Measurements from ENCODE around the gene DDX10.

Gene DDX10

GRCh38 chr11:108854346-108854745 lies 189.5 kb downstream of the DDX10 start:
- Histone ChIP-seq H3K4me1 (ENCODE audit: control insufficient read depth in 5 of 5, insufficient read depth in 5 of 5, low read length in 5 of 5) (peaks cover 5 to 12% (median 9%) of the 10 kb centered on the region in 5 donors), H3K4me3 (ENCODE audit: low read depth in 1 of 5, low read length in 5 of 5) (peak overlapping the region in 2 of 5 donors; percentile 36 to 40), H3K27me3 (ENCODE audit: control insufficient read depth in 5 of 5, insufficient read depth in 4 of 5, low read length in 5 of 5) (no peaks in the 10 kb centered on the region), H3K27ac (ENCODE audit: low read depth, low read length) (peak overlapping the region; percentile 59), H3K9ac (ENCODE audit: low read length in 5 of 5) (peak overlapping the region in 1 of 5 donors; percentile 33), H3K36me3 (ENCODE audit: control insufficient read depth in 5 of 5, insufficient read depth in 5 of 5, low read length in 5 of 5) (peaks cover 0 to 3% (median 0%) of the 10 kb centered on the region in 5 donors), H3K9me3 (ENCODE audit: control insufficient read depth in 5 of 5, low read length in 5 of 5) (no peaks in the 10 kb centered on the region)

GRCh38 chr11:108857382-108857781 lies 192.5 kb downstream of the DDX10 start:
- H3K36me3 ChIP-seq (ENCODE audit: control insufficient read depth in 5 of 5, insufficient read depth in 5 of 5, low read length in 5 of 5), result peaks cover 0 to 3% (median 0%) of the 10 kb centered on the region in 5 donors
- H3K9me3 ChIP-seq (ENCODE audit: control insufficient read depth in 5 of 5, low read length in 5 of 5), result no peaks in the 10 kb centered on the region
- peak overlapping the region; percentile 39 for H3K27ac ChIP-seq (ENCODE audit: low read depth, low read length)
- no peaks in the 10 kb centered on the region for H3K27me3 ChIP-seq (ENCODE audit: control insufficient read depth in 5 of 5, insufficient read depth in 4 of 5, low read length in 5 of 5)
- H3K4me1 ChIP-seq (ENCODE audit: control insufficient read depth in 5 of 5, insufficient read depth in 5 of 5, low read length in 5 of 5), result peaks cover 5 to 12% (median 9%) of the 10 kb centered on the region in 5 donors
- H3K4me3 ChIP-seq (ENCODE audit: low read depth in 1 of 5, low read length in 5 of 5), result no peak overlapping the region
- no peak overlapping the region for H3K9ac ChIP-seq (ENCODE audit: low read length in 5 of 5)

- H3K9me3 ChIP-seq (ENCODE audit: control insufficient read depth in 5 of 5, low read length in 5 of 5), result no peaks in the 10 kb centered on the region
Observed at GRCh38 chr11:108858622-108859021, 193.8 kb downstream of the DDX10 start.

GRCh38 chr11:108859510-108859909 lies 194.6 kb downstream of the DDX10 start:
- no peaks in the 10 kb centered on the region for H3K9me3 ChIP-seq (ENCODE audit: control insufficient read depth in 5 of 5, low read length in 5 of 5)
- no peak overlapping the region for H3K27ac ChIP-seq (ENCODE audit: low read depth, low read length)
- H3K4me1 ChIP-seq (ENCODE audit: control insufficient read depth in 5 of 5, insufficient read depth in 5 of 5, low read length in 5 of 5), result no peaks in the 10 kb centered on the region
- H3K4me3 ChIP-seq (ENCODE audit: low read depth in 1 of 5, low read length in 5 of 5), result no peak overlapping the region
- H3K36me3 ChIP-seq (ENCODE audit: control insufficient read depth in 5 of 5, insufficient read depth in 5 of 5, low read length in 5 of 5), result no peaks in the 10 kb centered on the region
- H3K27me3 ChIP-seq (ENCODE audit: control insufficient read depth in 5 of 5, insufficient read depth in 4 of 5, low read length in 5 of 5), result no peaks in the 10 kb centered on the region
- H3K9ac ChIP-seq (ENCODE audit: low read length in 5 of 5), result no peak overlapping the region

More at GRCh38 chr11:108858622-108859021, 193.8 kb downstream of the DDX10 start:
- Histone ChIP-seq H3K27me3 (ENCODE audit: control insufficient read depth in 5 of 5, insufficient read depth in 4 of 5, low read length in 5 of 5) (no peaks in the 10 kb centered on the region), H3K4me1 (ENCODE audit: control insufficient read depth in 5 of 5, insufficient read depth in 5 of 5, low read length in 5 of 5) (peaks cover 3 to 9% (median 6%) of the 10 kb centered on the region in 5 donors), H3K9ac (ENCODE audit: low read length in 5 of 5) (no peak overlapping the region), H3K27ac (ENCODE audit: low read depth, low read length) (no peak overlapping the region), H3K36me3 (ENCODE audit: control insufficient read depth in 5 of 5, insufficient read depth in 5 of 5, low read length in 5 of 5) (no peaks in the 10 kb centered on the region), H3K4me3 (ENCODE audit: low read depth in 1 of 5, low read length in 5 of 5) (no peak overlapping the region)

- H3K4me1 ChIP-seq (ENCODE audit: control insufficient read depth in 5 of 5, insufficient read depth in 5 of 5, low read length in 5 of 5), result no peaks in the 10 kb centered on the region
- no peaks in the 10 kb centered on the region for H3K9me3 ChIP-seq (ENCODE audit: control insufficient read depth in 5 of 5, low read length in 5 of 5)
- no peaks in the 10 kb centered on the region for H3K36me3 ChIP-seq (ENCODE audit: control insufficient read depth in 5 of 5, insufficient read depth in 5 of 5, low read length in 5 of 5)
- H3K27me3 ChIP-seq (ENCODE audit: control insufficient read depth in 5 of 5, insufficient read depth in 4 of 5, low read length in 5 of 5), result no peaks in the 10 kb centered on the region
- H3K4me3 ChIP-seq (ENCODE audit: low read depth in 1 of 5, low read length in 5 of 5), result no peak overlapping the region
- H3K27ac ChIP-seq (ENCODE audit: low read depth, low read length), result no peak overlapping the region
- no peak overlapping the region for H3K9ac ChIP-seq (ENCODE audit: low read length in 5 of 5)
Observed at GRCh38 chr11:108863528-108863927, 198.7 kb downstream of the DDX10 start.

- H3K9ac ChIP-seq (ENCODE audit: low read length in 5 of 5), result no peak overlapping the region
- no peaks in the 10 kb centered on the region for H3K9me3 ChIP-seq (ENCODE audit: control insufficient read depth in 5 of 5, low read length in 5 of 5)
- no peaks in the 10 kb centered on the region for H3K36me3 ChIP-seq (ENCODE audit: control insufficient read depth in 5 of 5, insufficient read depth in 5 of 5, low read length in 5 of 5)
- no peak overlapping the region for H3K27ac ChIP-seq (ENCODE audit: low read depth, low read length)
- no peaks in the 10 kb centered on the region for H3K27me3 ChIP-seq (ENCODE audit: control insufficient read depth in 5 of 5, insufficient read depth in 4 of 5, low read length in 5 of 5)
- peaks cover 0 to 7% (median 0%) of the 10 kb centered on the region in 5 donors for H3K4me1 ChIP-seq (ENCODE audit: control insufficient read depth in 5 of 5, insufficient read depth in 5 of 5, low read length in 5 of 5)
- H3K4me3 ChIP-seq (ENCODE audit: low read depth in 1 of 5, low read length in 5 of 5), result no peak overlapping the region
Observed at GRCh38 chr11:108865406-108865805, 200.5 kb downstream of the DDX10 start.

GRCh38 chr11:108866781-108867180 lies 201.9 kb downstream of the DDX10 start:
- Histone ChIP-seq H3K36me3 (ENCODE audit: control insufficient read depth in 5 of 5, insufficient read depth in 5 of 5, low read length in 5 of 5) (no peaks in the 10 kb centered on the region), H3K9me3 (ENCODE audit: control insufficient read depth in 5 of 5, low read length in 5 of 5) (no peaks in the 10 kb centered on the region), H3K27ac (ENCODE audit: low read depth, low read length) (no peak overlapping the region), H3K27me3 (ENCODE audit: control insufficient read depth in 5 of 5, insufficient read depth in 4 of 5, low read length in 5 of 5) (no peaks in the 10 kb centered on the region), H3K4me1 (ENCODE audit: control insufficient read depth in 5 of 5, insufficient read depth in 5 of 5, low read length in 5 of 5) (peaks cover 0 to 11% (median 0%) of the 10 kb centered on the region in 5 donors), H3K4me3 (ENCODE audit: low read depth in 1 of 5, low read length in 5 of 5) (no peak overlapping the region), H3K9ac (ENCODE audit: low read length in 5 of 5) (no peak overlapping the region)

GRCh38 chr11:108870373-108871020 lies 205.6 kb downstream of the DDX10 start:
- no peaks in the 10 kb centered on the region for H3K27me3 ChIP-seq (ENCODE audit: control insufficient read depth in 5 of 5, insufficient read depth in 4 of 5, low read length in 5 of 5)
- H3K27ac ChIP-seq (ENCODE audit: low read depth, low read length), result no peak overlapping the region
- no peak overlapping the region for H3K9ac ChIP-seq (ENCODE audit: low read length in 5 of 5)
- no peak overlapping the region for H3K4me3 ChIP-seq (ENCODE audit: low read depth in 1 of 5, low read length in 5 of 5)
- no peaks in the 10 kb centered on the region for H3K36me3 ChIP-seq (ENCODE audit: control insufficient read depth in 5 of 5, insufficient read depth in 5 of 5, low read length in 5 of 5)
- H3K4me1 ChIP-seq (ENCODE audit: control insufficient read depth in 5 of 5, insufficient read depth in 5 of 5, low read length in 5 of 5), result peaks cover 0 to 11% (median 0%) of the 10 kb centered on the region in 5 donors
- H3K9me3 ChIP-seq (ENCODE audit: control insufficient read depth in 5 of 5, low read length in 5 of 5), result no peaks in the 10 kb centered on the region

- no peaks in the 10 kb centered on the region for H3K9me3 ChIP-seq (ENCODE audit: control insufficient read depth in 5 of 5, low read length in 5 of 5)
- peaks cover 0 to 11% (median 0%) of the 10 kb centered on the region in 5 donors for H3K4me1 ChIP-seq (ENCODE audit: control insufficient read depth in 5 of 5, insufficient read depth in 5 of 5, low read length in 5 of 5)
- H3K36me3 ChIP-seq (ENCODE audit: control insufficient read depth in 5 of 5, insufficient read depth in 5 of 5, low read length in 5 of 5), result no peaks in the 10 kb centered on the region
- H3K9ac ChIP-seq (ENCODE audit: low read length in 5 of 5), result no peak overlapping the region
- H3K4me3 ChIP-seq (ENCODE audit: low read depth in 1 of 5, low read length in 5 of 5), result no peak overlapping the region
- H3K27me3 ChIP-seq (ENCODE audit: control insufficient read depth in 5 of 5, insufficient read depth in 4 of 5, low read length in 5 of 5), result no peaks in the 10 kb centered on the region
- no peak overlapping the region for H3K27ac ChIP-seq (ENCODE audit: low read depth, low read length)
Observed at GRCh38 chr11:108871152-108871551, 206.3 kb downstream of the DDX10 start.

- Histone ChIP-seq H3K27ac (ENCODE audit: low read depth, low read length) (no peak overlapping the region), H3K4me1 (ENCODE audit: control insufficient read depth in 5 of 5, insufficient read depth in 5 of 5, low read length in 5 of 5) (peaks cover 0 to 11% (median 0%) of the 10 kb centered on the region in 5 donors), H3K9ac (ENCODE audit: low read length in 5 of 5) (no peak overlapping the region), H3K27me3 (ENCODE audit: control insufficient read depth in 5 of 5, insufficient read depth in 4 of 5, low read length in 5 of 5) (no peaks in the 10 kb centered on the region), H3K9me3 (ENCODE audit: control insufficient read depth in 5 of 5, low read length in 5 of 5) (no peaks in the 10 kb centered on the region), H3K4me3 (ENCODE audit: low read depth in 1 of 5, low read length in 5 of 5) (no peak overlapping the region), H3K36me3 (ENCODE audit: control insufficient read depth in 5 of 5, insufficient read depth in 5 of 5, low read length in 5 of 5) (no peaks in the 10 kb centered on the region)
Observed at GRCh38 chr11:108871867-108872266, 207.0 kb downstream of the DDX10 start.

Data from subcutaneous abdominal adipose tissue (tissue), 5 donors.